Coronary artery (tissue), 2 donors: Measurements from ENCODE around the gene CSNK2A1.

Source experiments
- DNase-seq: peaks from one replicate; pipeline ENCODE4 v3.0.0-alpha.2; 2017; ENCODE audit warnings: low spot score
- H3K27ac ChIP-seq, 2 donors: fragments of 200-600 bp; sonication (generic); one replicate each; pipeline ENCODE4 v1.5.1; 2016 to 2019
- H3K4me3 ChIP-seq: fragments of 200-600 bp; sonication (generic); 2 replicates; pipeline ENCODE4 v1.5.1; 2016; ENCODE audit warnings: mild to moderate bottlenecking, moderate library complexity
- CTCF ChIP-seq: fragments of 200-600 bp; sonication (generic); IDR thresholded peaks from one replicate; pipeline ENCODE4 v1.5.1; 2019; ENCODE audit warnings: antibody characterized with exemption

The CSNK2A1 gene

GRCh38 chr20:563187-563586, 19.6 kb upstream of the CSNK2A1 start:
- Histone ChIP-seq H3K4me3 (no peak overlapping the region), H3K27ac (no peak overlapping the region)
- DNase-seq, result no peak
- TF ChIP-seq CTCF, result no peak

GRCh38 chr20:562232-562897, 18.8 kb upstream of the CSNK2A1 start:
- DNase-seq, result no peak
- Histone ChIP-seq H3K27ac (no peak overlapping the region), H3K4me3 (no peak overlapping the region)
- TF ChIP-seq CTCF, result no peak

- DNase-seq, result no peak
Observed at GRCh38 chr20:561437-562231, 18.0 kb upstream of the CSNK2A1 start.

GRCh38 chr20:560680-561079, 17.1 kb upstream of the CSNK2A1 start:
- TF ChIP-seq CTCF, result no peak
- DNase-seq, result no peak
- Histone ChIP-seq H3K27ac (no peak overlapping the region), H3K4me3 (no peak overlapping the region)

More at GRCh38 chr20:561437-562231, 18.0 kb upstream of the CSNK2A1 start:
- TF ChIP-seq CTCF, result peak; percentile 92
- no peak overlapping the region for H3K4me3 ChIP-seq
- H3K27ac ChIP-seq, result no peak overlapping the region

- DNase-seq, result no peak
- no peak for TF ChIP-seq CTCF
- H3K4me3 ChIP-seq, result no peak overlapping the region
- H3K27ac ChIP-seq, result no peak overlapping the region
Observed at GRCh38 chr20:558117-558516, 14.5 kb upstream of the CSNK2A1 start.

GRCh38 chr20:556984-557383, 13.4 kb upstream of the CSNK2A1 start:
- H3K4me3 ChIP-seq, result no peak overlapping the region
- TF ChIP-seq CTCF, result no peak
- no peak for DNase-seq
- no peak overlapping the region for H3K27ac ChIP-seq

- Histone ChIP-seq H3K27ac (no peak overlapping the region), H3K4me3 (no peak overlapping the region)
- DNase-seq, result no peak
- no peak for TF ChIP-seq CTCF
Observed at GRCh38 chr20:555976-556385, 12.4 kb upstream of the CSNK2A1 start.
